ENCODE measurements around the gene ZNG1F.
"Not testable (repeated sequence)": the region's sequence is repeated elsewhere in the genome, so short reads cannot be mapped to it uniquely, and the experiment has no call there.

ZNG1F gene

GRCh38 chr9:41086685-41087084 is 102.4 kb downstream of the ZNG1F start:
- H3K4me3 ChIP-seq (ENCODE audit: low read depth, low read length), result not testable (repeated sequence)

GRCh38 chr9:41086215-41086614 is 102.9 kb downstream of the ZNG1F start:
- not testable (repeated sequence) for H3K4me3 ChIP-seq (ENCODE audit: low read depth, low read length)

GRCh38 chr9:41082358-41082757 is 106.8 kb downstream of the ZNG1F start:
- not testable (repeated sequence) for H3K4me3 ChIP-seq (ENCODE audit: low read depth, low read length)

Measured in iPS-11a (cell line).